Smooth muscle cell (in vitro differentiated cells): ENCODE data around the gene MED13L. TPM values are rescaled to one million over a fixed set of nuclear protein-coding genes. Genes with fewer than 3 reads are reported as not detected.

Source experiments
- DNase-seq: peaks from one replicate; lab custom pipeline; 2025; ENCODE audit not compliant: unreplicated experiment; lab: John Stamatoyannopoulos, UW
- H2AFZ ChIP-seq: fragments of 200-600 bp; sonication (generic); 2 replicates; pipeline ENCODE4 v1.6.0; 2016; ENCODE audit warnings: antibody characterized with exemption, low read depth, mild to moderate bottlenecking
- H3F3A ChIP-seq: fragments of 200-600 bp; sonication (generic); 2 replicates; pipeline ENCODE4 v1.6.0; 2017; ENCODE audit warnings: antibody characterized with exemption, low read depth
- H3K27ac ChIP-seq: fragments of 200-600 bp; sonication (generic); 2 replicates; pipeline ENCODE4 v1.5.1; 2016; ENCODE audit warnings: low read depth, mild to moderate bottlenecking
- H3K27me3 ChIP-seq: fragments of 200-600 bp; sonication (generic); 2 replicates; pipeline ENCODE4 v1.6.1; 2016; ENCODE audit warnings: low read depth, mild to moderate bottlenecking
- H3K36me3 ChIP-seq: fragments of 200-600 bp; sonication (generic); 2 replicates; pipeline ENCODE4 v1.5.1; 2016; ENCODE audit warnings: low read depth
- H3K4me1 ChIP-seq: fragments of 200-600 bp; sonication (generic); 2 replicates; pipeline ENCODE4 v1.5.1; 2016; ENCODE audit warnings: low read depth
- H3K4me2 ChIP-seq: fragments of 200-600 bp; sonication (generic); 2 replicates; pipeline ENCODE4 v1.6.0; 2016; ENCODE audit warnings: mild to moderate bottlenecking
- H3K4me3 ChIP-seq: fragments of 200-600 bp; sonication (generic); 2 replicates; pipeline ENCODE4 v1.5.1; 2016; ENCODE audit warnings: mild to moderate bottlenecking
- H3K79me2 ChIP-seq: fragments of 200-600 bp; sonication (generic); 2 replicates; pipeline ENCODE4 v1.6.0; 2016; ENCODE audit warnings: low read depth, mild to moderate bottlenecking
- H3K9ac ChIP-seq: fragments of 200-600 bp; sonication (generic); 2 replicates; pipeline ENCODE4 v1.6.0; 2016; ENCODE audit warnings: low read depth
- H3K9me3 ChIP-seq: fragments of 200-600 bp; sonication (generic); replicated peaks from 2 replicates; pipeline ENCODE4 v1.5.1; 2016; ENCODE audit warnings: low read depth
- H4K20me1 ChIP-seq: fragments of 200-600 bp; sonication (generic); 2 replicates; pipeline ENCODE4 v1.6.0; 2016; ENCODE audit warnings: low read depth
- CTCF ChIP-seq: fragments of 200-600 bp; sonication (generic); IDR thresholded peaks from 2 replicates; pipeline ENCODE4 v1.5.1; 2017; ENCODE audit warnings: borderline replicate concordance, mild to moderate bottlenecking, antibody characterized with exemption; ENCODE audit not compliant: insufficient read depth, poor library complexity, severe bottlenecking
- WGBS: methylation state at CpG from one replicate; pipeline ENCODE4 v1.1.7; 2016; ENCODE audit warnings: low lambda C conversion rate; 5-methylcytosine and 5-hydroxymethylcytosine counted together
- polyA plus RNA-seq: library from polyadenylated mRNA; unstranded; fragments of >200 nt; fragmentation: Nextera tagmentation; extraction: Ambion mirVana; gene quantifications from 2 replicates; pipeline ENCODE4 v1.2.1, GENCODE V29; 2016
- total RNA-seq: library from RNA; depleted of rRNA; stranded (reverse); fragments of >200 nt; gene quantifications from 2 replicates; pipeline ENCODE4 v1.2.3, GENCODE V29; 2014

MED13L gene
- total and polyA plus RNA-seq, 2 experiments from 2014 or later: 13.2 to 74.3 TPM

GRCh38 chr12:116319898-116320621, 42.6 kb upstream of the MED13L start:
- Histone ChIP-seq H3F3A (no peaks in the 10 kb centered on the region), H3K79me2 (no peaks in the 10 kb centered on the region), H3K9ac (no peak overlapping the region), H3K27ac (peak overlapping the region; percentile 61), H3K4me2 (peak overlapping the region; percentile 62), H2AFZ (no peak overlapping the region), H4K20me1 (no peaks in the 10 kb centered on the region), H3K27me3 (no peaks in the 10 kb centered on the region), H3K4me3 (no peak overlapping the region), H3K4me1 (no peaks in the 10 kb centered on the region), H3K9me3 (no peaks in the 10 kb centered on the region), H3K36me3 (no peaks in the 10 kb centered on the region)
- no peak for DNase-seq
- TF ChIP-seq CTCF: no peak
- WGBS: 28% methylated on average over 16 of the region's 16 CpGs

- Histone ChIP-seq H3F3A (no peaks in the 10 kb centered on the region), H4K20me1 (no peaks in the 10 kb centered on the region), H3K4me2 (peak overlapping the region; percentile 62), H3K4me3 (no peak overlapping the region), H3K9me3 (no peaks in the 10 kb centered on the region), H2AFZ (no peak overlapping the region), H3K4me1 (no peaks in the 10 kb centered on the region), H3K36me3 (no peaks in the 10 kb centered on the region), H3K27ac (peak overlapping the region; percentile 61), H3K9ac (no peak overlapping the region), H3K27me3 (no peaks in the 10 kb centered on the region), H3K79me2 (no peaks in the 10 kb centered on the region)
- no peak for DNase-seq
- 84% methylated on average over 14 of the region's 14 CpGs for WGBS
- TF ChIP-seq CTCF: no peak
These were observed 41.9 kb upstream of the MED13L start for GRCh38 chr12:116319233-116319897.

- H3K4me3 ChIP-seq: no peak overlapping the region
- H2AFZ ChIP-seq: no peak overlapping the region
- TF ChIP-seq CTCF: no peak
- H3K4me1 ChIP-seq: no peaks in the 10 kb centered on the region
- DNase-seq: no peak
- H3K27me3 ChIP-seq: no peaks in the 10 kb centered on the region
- no peaks in the 10 kb centered on the region for H3K79me2 ChIP-seq
- no peak overlapping the region for H3K4me2 ChIP-seq
- H3K9ac ChIP-seq: no peak overlapping the region
- WGBS: 94% methylated on average over 21 of the region's 21 CpGs
- H4K20me1 ChIP-seq: no peaks in the 10 kb centered on the region
- H3K36me3 ChIP-seq: no peaks in the 10 kb centered on the region
- no peak overlapping the region for H3K27ac ChIP-seq
- H3F3A ChIP-seq: no peaks in the 10 kb centered on the region
- H3K9me3 ChIP-seq: no peaks in the 10 kb centered on the region
These were observed 41.2 kb upstream of the MED13L start for GRCh38 chr12:116318576-116319232.
